GM18861 (cell line): ENCODE measurements around the gene MRPL36.

Experiments
- ATAC-seq: cut with Tn5 transposase; IDR thresholded peaks from one replicate; pipeline ENCODE4 v1.9.1; 2021; ENCODE audit not compliant: unreplicated experiment

MRPL36 gene

GRCh38 chr5:1765880-1766235 lies 33.8 kb downstream of the MRPL36 start:
- no peak for ATAC-seq

GRCh38 chr5:1765141-1765879 lies 34.3 kb downstream of the MRPL36 start:
- ATAC-seq, result no peak

- no peak for ATAC-seq
Observed at GRCh38 chr5:1764606-1764960, 35.1 kb downstream of the MRPL36 start.

GRCh38 chr5:1763960-1764605 lies 35.6 kb downstream of the MRPL36 start:
- no peak for ATAC-seq

GRCh38 chr5:1763548-1763911 lies 36.1 kb downstream of the MRPL36 start:
- no peak for ATAC-seq

GRCh38 chr5:1762883-1763547 lies 36.6 kb downstream of the MRPL36 start:
- no peak for ATAC-seq

GRCh38 chr5:1762121-1762882 lies 37.3 kb downstream of the MRPL36 start:
- no peak for ATAC-seq

GRCh38 chr5:1761453-1761755 lies 38.2 kb downstream of the MRPL36 start:
- ATAC-seq, result no peak

- no peak for ATAC-seq
Observed at GRCh38 chr5:1760656-1761452, 38.8 kb downstream of the MRPL36 start.

- no peak for ATAC-seq
Observed at GRCh38 chr5:1760231-1760630, 39.4 kb downstream of the MRPL36 start.

GRCh38 chr5:1759378-1759970 lies 40.2 kb downstream of the MRPL36 start:
- no peak for ATAC-seq

- ATAC-seq, result no peak
Observed at GRCh38 chr5:1758574-1758973, 41.1 kb downstream of the MRPL36 start.

GRCh38 chr5:1757511-1757910 lies 42.1 kb downstream of the MRPL36 start:
- no peak for ATAC-seq

GRCh38 chr5:1756481-1756880 lies 43.2 kb downstream of the MRPL36 start:
- no peak for ATAC-seq

GRCh38 chr5:1755321-1755949 lies 44.2 kb downstream of the MRPL36 start:
- no peak for ATAC-seq

- ATAC-seq, result no peak
Observed at GRCh38 chr5:1754531-1755220, 45.0 kb downstream of the MRPL36 start.

- ATAC-seq, result no peak
Observed at GRCh38 chr5:1753490-1753889, 46.1 kb downstream of the MRPL36 start.

- ATAC-seq, result no peak
Observed at GRCh38 chr5:1752881-1753280, 46.8 kb downstream of the MRPL36 start.
